ENCODE data around the gene CST3.
"Not testable (repeated sequence)": the region's sequence is repeated elsewhere in the genome, so short reads cannot be mapped to it uniquely, and the experiment has no call there.

The CST3 gene, protein sequence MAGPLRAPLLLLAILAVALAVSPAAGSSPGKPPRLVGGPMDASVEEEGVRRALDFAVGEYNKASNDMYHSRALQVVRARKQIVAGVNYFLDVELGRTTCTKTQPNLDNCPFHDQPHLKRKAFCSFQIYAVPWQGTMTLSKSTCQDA

DNA sequence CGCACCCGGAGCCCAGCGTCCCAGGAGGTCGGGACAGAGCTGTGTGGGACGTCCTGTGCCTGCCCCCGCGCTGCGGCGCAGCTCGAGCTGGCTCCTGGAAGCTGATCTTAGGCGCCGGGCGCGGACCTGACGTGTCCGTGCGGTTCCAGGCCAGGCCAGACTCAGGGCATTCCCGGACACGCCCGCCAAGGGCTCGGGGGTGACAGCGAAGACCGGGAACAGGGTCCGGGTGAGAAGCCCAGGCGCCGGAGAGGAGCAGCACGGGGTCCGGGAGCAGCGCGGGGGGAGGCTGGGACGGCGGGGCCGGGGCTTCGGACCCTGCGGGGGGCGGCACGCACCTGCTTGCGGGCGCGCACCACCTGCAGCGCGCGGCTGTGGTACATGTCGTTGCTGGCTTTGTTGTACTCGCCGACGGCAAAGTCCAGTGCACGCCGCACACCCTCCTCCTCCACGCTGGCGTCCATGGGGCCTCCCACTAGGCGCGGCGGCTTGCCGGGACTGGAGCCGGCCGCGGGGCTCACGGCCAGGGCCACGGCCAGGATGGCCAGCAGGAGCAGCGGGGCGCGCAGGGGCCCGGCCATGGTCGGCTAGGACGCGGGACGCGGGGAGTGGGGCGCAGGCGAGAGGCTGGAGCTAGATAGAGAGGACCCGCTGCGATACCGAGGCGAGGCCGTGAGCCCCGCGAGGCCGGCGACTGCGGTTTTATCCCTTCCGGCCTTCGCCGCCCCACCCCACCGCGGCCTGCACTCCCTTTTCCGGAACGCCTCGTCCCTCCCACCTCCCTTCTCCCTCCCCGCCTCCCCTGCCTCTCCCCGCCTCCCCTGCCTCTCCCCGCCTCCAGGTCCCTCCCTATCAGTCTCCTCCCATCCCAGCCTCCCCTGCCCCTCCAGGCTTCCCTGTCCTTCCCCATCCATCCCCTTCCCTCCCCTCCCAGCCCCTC, at the start of gene CST3:
CST3 (minus strand) TSS at position 674 of the 940 bp plus-strand sequence; CDS start at position 581, 93 bp downstream.
- DNase-seq (ENCODE audit: low read depth) = no peak

DNA sequence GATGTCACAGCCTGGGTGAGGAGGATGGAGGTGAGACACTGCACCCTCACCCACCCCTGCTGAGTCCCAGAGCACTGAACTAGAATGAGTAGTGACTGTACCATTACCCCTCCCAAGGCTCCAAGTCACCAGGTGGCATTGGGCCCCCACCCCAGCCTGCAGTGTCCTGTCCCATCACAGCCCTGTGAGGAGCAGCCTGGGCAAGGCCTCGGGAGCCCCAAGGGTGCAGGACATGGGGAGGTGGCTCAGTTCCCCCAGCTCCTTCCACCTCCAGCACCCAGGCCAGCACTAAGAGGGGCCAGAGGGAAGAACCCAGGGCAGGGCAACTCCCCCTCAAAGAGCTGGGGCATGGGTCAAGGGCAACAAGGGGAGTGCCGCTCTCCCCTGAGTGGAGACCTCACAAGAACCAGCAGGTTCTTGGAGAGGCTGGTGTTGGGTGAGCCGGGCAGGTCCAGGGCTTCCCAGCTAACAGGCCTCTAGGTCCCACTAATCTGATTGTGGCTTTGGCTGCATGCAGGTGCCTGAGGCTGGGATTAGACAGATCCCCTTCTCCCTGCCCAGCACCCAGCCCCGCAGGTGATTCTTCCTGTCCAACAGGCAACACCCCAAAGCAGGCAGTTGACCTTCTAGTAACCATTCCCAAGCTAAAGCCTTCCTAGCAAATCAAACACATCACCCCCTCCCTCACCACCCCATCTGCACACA, 48.4 kb upstream of the CST3 start:
- no peak for DNase-seq (ENCODE audit: low read depth)

DNA sequence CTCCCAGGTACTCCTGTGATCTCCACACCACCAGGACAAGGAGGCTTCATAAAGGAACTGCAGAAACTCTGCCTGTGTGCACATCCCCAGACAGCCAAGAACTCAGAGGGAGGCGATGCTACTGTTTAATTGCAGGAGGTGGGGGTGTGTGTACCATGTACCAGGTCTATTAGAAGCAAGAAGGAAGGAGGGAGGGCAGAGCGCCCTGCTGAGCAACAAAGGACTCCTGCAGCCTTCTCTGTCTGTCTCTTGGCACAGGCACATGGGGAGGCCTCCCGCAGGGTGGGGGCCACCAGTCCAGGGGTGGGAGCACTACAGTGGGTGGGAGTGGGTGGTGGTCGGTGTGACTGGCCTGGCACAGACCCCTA, 47.8 kb upstream of the CST3 start:
- not testable (repeated sequence) for DNase-seq (ENCODE audit: low read depth)

DNA sequence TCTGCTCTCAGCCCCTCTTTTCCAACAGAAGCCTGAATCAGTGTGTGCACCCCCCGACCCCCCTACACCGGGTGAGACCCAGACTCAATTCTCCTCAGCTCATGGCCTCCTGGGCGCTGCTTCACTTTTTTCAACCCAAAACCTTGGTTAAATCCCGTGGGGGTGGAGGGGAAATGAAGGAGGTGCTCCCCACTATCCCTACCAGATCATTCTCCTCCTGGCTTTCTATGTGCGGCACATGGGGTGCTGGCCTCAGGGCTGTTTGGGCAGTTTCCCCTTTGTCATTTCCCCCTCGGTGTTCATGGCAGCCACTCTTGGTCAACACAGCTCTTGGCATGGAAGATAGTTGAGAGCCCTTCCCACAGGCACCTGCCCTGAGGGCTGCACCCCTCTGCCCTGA, 46.5 kb upstream of the CST3 start:
- DNase-seq (ENCODE audit: low read depth) = no peak

DNA sequence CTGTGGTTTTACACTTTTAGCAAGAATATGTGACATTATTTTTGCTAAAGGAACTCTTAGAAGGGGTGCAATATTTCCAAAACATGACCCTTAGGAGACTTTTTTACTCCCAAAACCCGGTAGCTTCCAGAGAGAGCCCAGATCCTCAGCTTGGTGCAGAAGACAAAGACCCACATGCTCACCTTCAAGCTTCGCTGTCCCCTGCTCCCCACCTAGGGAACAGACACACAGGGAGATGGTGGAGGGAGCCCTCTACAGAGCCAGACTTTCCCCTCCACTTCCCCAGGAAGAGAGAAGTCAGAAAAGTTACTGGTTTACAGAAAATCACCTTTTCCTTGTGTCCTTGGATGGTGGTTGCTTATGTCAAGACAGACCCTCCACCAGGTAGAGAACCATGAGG, 46.1 kb upstream of the CST3 start:
- no peak for DNase-seq (ENCODE audit: low read depth)

DNA sequence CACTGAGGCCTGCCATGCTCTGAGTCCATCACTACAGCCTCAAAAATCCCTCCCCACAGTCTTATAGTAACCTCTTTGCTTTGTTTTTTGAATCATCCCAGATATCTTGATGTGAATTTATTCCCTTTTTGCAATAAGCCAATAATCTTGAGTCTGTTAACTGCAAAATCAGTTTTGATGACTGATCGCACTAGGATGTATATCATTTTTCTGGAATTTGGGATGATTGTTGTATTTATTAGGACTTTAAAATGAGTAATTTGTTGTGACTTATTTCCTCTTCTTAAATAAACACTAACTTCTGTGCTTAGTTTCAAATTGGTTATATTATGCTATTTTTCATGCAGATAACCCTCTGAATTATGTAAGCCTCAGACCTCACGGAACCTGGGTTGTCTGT, 45.5 kb upstream of the CST3 start:
- no peak for DNase-seq (ENCODE audit: low read depth)

DNA sequence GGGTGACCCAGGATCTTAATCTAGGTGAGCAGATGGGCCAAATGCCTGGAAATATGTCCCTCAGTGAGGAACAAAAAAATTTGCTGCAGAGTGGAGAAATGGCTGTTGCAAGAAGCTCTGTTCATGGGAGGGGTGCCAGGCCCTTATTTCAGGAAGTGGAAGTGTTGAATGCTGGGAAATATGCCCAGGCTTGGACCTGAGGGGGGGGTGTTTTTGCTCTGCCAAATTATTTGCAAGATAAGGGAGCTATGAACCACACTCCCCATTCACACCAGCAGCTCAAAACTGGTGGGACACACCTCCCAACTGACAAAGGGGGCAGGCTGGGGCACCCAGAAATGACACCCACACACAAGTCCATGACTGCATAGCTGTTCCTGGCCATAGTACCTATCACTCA, 42.4 kb upstream of the CST3 start:
- DNase-seq (ENCODE audit: low read depth) = no peak

DNA sequence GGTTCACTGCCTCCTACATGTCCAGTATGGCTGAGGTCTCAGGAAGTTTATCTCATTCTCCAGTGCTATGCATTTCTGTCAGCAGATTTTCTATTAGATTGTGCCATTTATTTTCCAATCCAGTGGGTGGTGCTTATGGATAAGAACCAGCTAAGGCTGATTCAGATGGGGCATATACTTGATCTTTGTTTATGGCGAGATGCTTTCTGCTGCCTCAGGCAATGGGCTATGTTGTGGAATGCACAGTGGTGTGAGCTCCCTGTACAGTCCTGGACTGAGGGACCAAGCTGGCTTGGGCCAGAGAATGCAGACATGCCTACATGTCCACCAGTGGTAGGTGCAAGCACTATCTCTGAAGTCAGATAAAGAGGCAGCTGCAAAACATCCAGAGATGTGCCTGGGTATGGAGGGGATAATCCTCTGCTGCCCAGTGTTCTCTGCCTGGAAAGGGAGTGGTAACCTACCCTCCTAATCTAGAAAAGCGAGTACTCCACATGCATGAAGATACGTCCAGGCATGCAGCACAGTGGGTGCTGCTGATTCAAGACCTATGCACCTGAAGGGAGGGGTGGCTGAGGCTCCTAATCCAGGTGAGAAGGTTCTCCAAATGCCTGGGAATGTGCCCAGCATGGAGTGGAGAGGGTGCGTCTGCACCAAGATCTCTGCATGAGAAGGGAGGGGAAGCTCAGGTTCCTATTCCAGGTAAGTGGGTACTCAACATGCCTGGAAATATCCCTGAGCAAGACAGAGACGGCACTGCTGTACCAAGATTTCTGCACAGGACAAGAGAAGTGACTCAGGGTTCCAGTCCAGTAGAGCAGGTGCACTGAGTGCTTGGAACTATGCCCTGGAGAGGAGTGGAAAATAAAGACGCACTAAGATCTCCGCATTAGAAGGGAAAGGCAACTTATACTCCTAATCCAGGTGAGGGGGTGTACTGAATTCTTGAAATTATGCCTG, 41.7 kb upstream of the CST3 start:
- DNase-seq (ENCODE audit: low read depth) = no peak

DNA sequence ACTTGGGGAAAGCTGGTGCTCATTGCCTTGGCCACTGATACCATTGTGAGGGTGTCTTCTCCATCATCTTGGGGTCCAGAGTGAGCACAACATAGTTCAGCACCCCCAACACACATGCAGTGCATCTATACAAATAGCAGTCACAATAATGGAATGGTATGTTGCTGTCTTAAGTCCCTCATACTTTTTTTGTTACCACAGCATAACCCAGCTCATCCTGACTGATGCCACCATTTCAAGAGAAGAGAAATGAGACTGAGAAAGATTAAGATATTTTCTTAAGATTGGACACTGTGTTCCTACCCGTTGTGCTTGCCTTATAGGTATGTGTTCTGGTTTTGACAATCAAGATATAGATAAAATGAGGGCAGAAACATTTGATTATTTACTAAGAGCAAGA, 35.5 kb upstream of the CST3 start:
- DNase-seq (ENCODE audit: low read depth) = no peak

DNA sequence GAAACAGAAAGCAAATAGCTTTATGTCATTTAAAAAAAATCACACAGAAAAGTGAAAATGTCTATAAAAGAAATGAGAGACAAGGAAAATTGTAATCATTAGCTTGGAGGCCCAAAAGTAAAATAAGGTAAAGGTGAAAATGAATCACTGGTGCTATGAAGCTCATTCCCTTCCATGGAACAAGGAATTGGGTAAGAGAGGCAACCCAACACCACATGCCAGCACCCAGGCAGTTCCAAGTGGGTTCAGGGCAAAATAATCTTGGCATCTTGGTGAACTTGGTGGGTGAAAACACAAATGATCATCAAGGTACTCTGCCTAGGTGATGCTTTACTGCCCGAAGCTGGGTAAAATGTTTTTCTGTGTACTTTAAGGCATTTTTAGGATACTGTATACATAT, 34.4 kb upstream of the CST3 start:
- DNase-seq (ENCODE audit: low read depth) = no peak

DNA sequence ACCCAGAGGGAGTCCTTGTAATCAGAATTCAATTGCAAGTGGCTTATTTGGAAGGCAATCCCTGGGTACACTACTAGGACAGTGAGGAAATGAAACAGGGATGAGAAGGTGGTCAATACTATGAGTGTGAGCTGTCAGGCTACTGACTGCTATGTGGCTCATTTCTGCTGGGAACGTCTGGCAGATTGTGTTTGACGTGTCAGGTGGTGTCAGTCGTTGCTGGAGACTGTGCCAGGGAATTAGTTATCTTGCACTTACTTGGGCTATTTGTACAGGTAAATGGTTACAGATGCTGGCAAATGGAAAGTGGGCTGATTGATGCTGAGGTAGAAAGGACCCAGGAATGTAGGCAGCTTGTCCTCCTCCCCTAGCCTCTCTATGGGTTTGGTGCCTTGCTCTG, 33.7 kb upstream of the CST3 start:
- DNase-seq (ENCODE audit: low read depth) = no peak

DNA sequence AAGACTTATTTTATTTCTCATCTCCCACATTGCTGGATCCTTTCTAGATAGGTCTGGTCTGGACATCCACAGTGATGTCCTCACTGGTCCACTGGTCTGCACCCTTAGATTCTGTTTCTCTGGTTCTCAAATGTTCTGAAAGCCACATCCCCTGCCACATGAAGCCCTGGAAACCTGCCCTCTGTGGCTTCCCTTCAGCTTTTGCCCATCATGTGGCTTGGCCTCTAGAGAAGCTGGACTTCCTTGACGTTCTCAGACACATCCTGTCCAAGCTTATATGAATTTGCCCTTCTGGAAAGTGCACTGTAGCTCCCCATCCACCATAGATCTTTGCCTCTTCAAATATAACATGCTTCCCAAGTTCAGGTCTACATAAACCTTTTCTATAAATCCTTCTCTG, 32.6 kb upstream of the CST3 start:
- no peak for DNase-seq (ENCODE audit: low read depth)

DNA sequence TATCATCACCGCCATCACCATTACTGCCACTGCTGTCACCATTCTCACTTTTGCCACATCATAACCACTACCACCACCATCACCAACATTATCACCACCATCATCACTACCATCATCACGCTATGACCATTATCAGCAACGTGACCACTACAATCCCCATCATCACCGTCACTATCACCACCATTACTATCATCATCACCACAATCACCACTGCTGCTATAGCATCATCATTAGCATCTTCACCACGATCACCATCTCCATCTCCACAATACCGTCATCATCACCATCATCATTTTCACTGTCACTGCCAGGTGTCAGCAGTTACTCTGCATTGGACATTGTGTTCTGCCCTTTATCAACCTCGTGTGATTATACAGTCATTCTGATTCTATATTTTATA, 32.1 kb upstream of the CST3 start:
- no peak for DNase-seq (ENCODE audit: low read depth)

DNA sequence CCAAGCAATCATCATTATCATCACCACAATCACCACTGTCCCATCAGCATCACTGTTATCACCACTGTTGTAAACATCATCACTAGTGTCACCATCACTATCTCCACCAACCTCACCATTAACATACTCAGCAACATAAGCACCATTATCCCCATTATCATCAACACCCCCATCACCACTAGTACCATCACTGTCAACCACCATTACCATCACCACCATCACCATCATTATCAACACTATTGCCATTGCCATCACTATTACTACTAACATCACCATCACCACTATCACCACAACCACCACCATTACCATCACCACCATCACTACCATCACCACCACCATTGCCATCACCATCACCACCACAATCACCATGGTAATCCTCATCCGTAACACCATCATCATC, 31.6 kb upstream of the CST3 start:
- no peak for DNase-seq (ENCODE audit: low read depth)

DNA sequence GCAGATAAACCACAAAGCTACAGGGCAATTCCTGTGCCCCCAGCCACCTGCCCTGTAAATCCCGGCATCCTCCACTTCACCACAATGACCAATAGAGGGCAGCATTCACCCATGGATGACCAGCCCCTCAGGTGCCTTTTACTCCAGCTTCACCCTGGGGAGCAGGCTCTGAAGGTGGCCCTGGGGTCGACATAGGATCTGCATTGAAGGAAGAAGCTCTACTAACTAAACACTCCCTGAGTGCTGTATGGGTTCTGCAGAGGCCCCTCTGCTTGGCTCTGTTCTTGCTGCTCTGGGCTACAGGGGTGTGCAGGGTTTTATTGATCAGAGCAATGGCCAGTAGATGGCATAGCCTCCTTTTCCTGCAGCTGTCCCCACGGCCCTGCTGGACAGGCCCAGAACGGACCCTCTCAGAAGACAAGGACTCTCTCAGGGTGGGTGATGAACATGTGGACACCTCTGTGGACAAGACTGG, 30.8 kb upstream of the CST3 start:
- peak; percentile 6 for DNase-seq (ENCODE audit: low read depth)

DNA sequence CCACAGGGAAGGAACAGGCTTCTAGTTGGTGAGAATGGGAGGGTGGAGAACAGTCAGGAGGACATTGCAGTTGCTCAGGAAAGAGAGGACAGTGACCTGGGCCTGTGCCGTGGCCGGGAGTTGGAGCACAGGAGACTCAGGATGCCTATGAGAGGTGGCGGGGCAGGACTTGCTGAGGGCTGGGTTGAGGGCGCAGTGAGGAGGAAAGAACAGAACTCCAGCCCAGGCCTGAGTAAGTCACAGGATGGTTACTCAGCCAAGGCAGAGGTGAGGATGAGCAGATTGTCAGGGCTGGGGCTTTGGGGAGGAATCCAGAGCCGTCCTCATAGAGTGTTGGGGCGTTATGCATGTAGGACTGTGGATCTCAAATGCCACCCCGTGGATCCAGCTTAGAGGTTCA, 29.9 kb upstream of the CST3 start:
- no peak for DNase-seq (ENCODE audit: low read depth)

DNA sequence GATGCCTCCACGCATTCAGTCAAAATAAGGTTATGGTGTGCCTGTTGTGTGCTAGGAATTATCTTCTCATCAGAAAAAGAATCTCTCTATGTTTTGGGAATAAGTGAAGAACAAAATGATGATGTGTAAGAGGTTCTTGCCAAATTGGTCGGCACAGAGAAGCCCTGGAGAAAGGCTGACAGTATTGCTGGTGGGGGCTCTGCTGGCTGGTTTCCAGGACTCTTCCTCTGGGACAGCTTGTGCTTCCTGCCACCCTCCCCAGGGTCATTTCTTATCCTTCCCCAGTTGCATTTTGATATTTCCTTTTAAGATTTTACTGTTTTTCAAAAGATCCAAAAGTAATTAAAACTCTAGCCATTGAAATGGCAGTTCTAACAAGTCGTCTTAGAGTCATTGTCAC, 28.9 kb upstream of the CST3 start:
- no peak for DNase-seq (ENCODE audit: low read depth)

DNA sequence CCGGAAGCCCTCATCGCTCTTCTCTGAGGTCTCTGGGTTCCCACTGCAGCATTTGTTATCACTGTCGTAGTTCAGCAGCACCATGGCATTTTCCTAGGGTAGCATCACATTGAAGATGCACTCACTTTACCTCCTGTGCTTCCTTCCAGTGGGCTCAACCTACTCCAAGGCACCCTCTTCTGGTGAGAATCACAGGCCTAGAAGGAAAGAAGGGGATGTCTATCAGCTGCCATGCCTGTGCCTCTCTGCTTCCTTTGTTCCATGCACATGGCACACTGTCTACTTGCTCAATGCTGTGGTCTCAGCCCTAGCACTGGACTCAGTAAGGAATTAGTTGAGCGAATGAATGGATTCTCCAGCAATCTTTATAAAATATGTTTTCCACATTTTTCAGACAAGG, 28.4 kb upstream of the CST3 start:
- DNase-seq (ENCODE audit: low read depth) = no peak

DNA sequence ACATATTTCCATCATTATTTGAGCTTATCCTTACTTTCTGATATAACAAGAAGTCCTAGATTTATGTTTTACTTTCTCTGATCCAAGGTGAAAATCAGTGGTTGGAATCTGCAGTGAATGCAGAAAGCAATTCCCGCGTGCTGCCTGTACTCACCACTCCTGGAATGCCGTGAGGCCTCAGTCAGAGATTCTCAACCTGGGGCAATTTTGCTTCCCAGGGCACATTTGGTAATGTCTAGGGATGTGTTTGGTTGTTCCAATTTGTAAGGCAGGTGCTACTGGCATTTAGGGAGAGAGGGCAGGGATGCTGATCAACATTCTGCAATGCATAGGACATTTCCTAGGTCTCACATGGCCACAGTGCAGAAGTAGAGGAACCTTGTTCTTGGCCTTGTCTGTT, 27.2 kb upstream of the CST3 start:
- DNase-seq (ENCODE audit: low read depth) = no peak

DNA sequence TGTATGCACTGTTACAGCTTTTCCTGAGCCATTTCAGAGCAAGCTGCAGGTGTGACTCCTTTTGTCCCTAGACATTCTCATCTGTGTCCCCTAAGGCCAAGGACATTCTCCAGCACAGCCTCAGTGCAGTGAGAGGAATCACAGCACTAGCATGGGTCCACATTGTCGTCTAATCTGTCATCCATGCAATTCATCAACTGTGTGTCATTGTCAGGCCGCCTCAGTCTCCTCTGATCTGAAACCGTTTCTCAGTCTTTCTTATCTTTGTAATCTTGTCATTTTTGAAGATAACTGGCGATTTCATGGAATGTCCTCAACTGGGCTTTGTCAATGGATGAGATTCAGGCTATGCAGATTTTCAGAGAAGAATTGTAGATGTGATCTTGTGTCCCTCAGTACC, 26.3 kb upstream of the CST3 start:
- DNase-seq (ENCODE audit: low read depth) = not testable (repeated sequence)

DNA sequence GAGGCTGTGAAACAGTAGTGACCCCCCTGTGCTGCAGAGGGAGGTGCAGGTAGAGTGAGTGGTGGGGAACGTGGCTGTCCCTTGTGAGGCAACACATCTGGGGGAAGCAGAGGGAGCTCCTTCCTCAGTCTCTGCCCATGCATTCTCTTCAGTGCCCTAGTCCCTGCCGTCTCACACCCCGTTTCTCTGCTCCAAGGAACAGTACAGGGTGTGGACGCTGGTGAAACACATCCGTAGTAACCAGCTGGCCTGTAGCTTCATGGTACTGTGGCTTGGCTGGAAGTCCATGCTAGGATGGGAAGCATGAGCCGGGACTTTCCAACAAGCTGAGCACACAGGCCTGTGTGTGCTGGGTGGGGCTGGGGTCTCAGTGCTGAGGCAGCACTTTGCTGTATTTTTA, 25.4 kb upstream of the CST3 start:
- no peak for DNase-seq (ENCODE audit: low read depth)

DNA sequence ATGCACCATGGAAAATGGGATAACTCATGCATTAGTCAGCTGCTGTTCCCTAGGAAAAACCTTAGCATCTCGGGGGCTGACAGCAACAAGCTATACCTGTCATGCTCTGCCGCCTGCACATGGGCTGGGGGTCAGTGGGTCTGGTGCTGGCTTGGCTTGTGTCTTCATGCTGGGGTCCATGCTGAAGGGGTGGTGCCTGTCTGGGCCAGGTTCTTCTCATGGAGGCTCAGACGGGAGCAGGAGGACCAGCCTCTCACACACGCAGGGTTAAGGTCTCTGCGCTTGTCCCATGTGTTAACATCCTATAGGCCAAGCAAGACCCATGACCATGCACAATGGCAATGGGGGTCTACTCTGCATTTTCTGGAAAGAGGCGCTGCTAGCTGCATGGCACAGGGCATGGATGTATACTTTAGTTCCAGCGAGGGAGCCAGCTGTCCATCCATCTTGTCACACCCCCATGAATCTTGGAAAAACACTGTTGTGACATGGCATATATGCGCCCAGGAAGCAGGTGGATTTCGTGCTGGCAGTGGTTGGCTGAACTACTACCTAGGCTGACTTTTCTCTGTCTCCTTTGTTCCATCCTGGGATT, 24.6 kb upstream of the CST3 start:
- no peak for DNase-seq (ENCODE audit: low read depth)

All from stimulated activated CD8-positive, alpha-beta memory T cell treated with anti-CD3 and anti-CD28 coated beads, Interleukin-4, amount 100 ng/mL, for 24 hours (primary cell).